ENCODE measurements around the gene COPS4. TPM values are rescaled to one million over a fixed set of nuclear protein-coding genes. Genes with fewer than 3 reads are reported as not detected.

COPS4 gene
- total and polyA plus RNA-seq, 2 of the 8 experiments (the other 6 are each of a cell fraction or from before 2014, with no cell fraction given), result 14.9 to 28.3 TPM

DNA sequence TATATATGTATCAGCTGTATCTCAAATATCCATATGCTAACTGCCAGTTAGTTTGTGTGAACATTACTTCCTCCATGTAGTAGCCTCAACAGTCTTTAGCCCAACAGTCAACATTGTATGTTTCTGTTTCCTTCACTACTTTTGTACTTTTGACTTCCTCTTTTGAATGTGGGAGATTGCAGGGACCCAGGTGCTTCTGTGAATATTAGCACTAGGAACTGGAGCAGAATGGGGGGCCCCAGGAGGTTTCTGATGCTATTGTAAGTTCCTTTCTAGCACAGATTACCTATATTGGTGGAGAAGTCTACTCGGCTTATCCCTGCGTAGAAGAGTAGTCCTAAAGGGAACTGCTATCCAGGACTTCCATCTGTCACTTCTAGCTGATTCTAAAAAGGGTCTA is 77.2 kb downstream of the COPS4 start:
- Histone ChIP-seq H3K36me3 (ENCODE audit: control insufficient read depth in 2 of 4, insufficient read depth in 4 of 4, low read length in 3 of 4) (no peaks in the 10 kb centered on the region), H4K8ac (ENCODE audit: extremely low read depth, insufficient read depth, low read length) (no peak overlapping the region), H4K91ac (replicated peaks; ENCODE audit: insufficient read length, low read length) (no peak overlapping the region), H4K20me1 (replicated peaks in 1 of 2; ENCODE audit: control insufficient read depth in 1 of 2, insufficient read depth in 2 of 2, low read length in 2 of 2) (no peaks in the 10 kb centered on the region), H3K27me3 (replicated peaks in 1 of 4; ENCODE audit: control insufficient read depth in 3 of 4, extremely low read depth in 1 of 4, insufficient read depth in 3 of 4, low read length in 3 of 4) (peaks cover 0 to 10% (median 2%) of the 10 kb centered on the region in 4 experiments; a peak in 4 of 7 replicates), H3K4ac (replicated peaks; ENCODE audit: insufficient read length, low read depth, low read length) (no peak overlapping the region), H3K79me2 (ENCODE audit: control insufficient read depth in 1 of 2, insufficient read depth in 2 of 2, low read length in 2 of 2) (no peaks in the 10 kb centered on the region), H3K14ac (ENCODE audit: insufficient read length) (no peak overlapping the region), H3K79me1 (ENCODE audit: low read depth, low read length) (no peaks in the 10 kb centered on the region), H3K4me2 (ENCODE audit: insufficient read depth in 1 of 2, low read depth in 2 of 2, low read length in 2 of 2) (no peak overlapping the region), H3K18ac (ENCODE audit: extremely low read depth, low read length) (no peak overlapping the region), H4K5ac (ENCODE audit: insufficient read length, low read depth, low read length) (no peak overlapping the region), H2BK15ac (ENCODE audit: low read length) (no peak overlapping the region), H2BK5ac (ENCODE audit: low read depth, low read length) (no peak overlapping the region), H3K27ac (ENCODE audit: low read depth, low read length) (no peak overlapping the region), H2AFZ (ENCODE audit: low read length) (no peak overlapping the region), H2BK12ac (ENCODE audit: low read depth, low read length) (no peak overlapping the region), H2BK20ac (ENCODE audit: low read length) (no peak overlapping the region), H3K9me3 (ENCODE audit: insufficient read depth in 2 of 2, low read depth in 1 of 2, low read length in 1 of 2) (no peaks in the 10 kb centered on the region), H3K23ac (ENCODE audit: insufficient read length) (no peak overlapping the region), H2BK120ac (replicated peaks; ENCODE audit: low read depth, low read length) (no peak overlapping the region), H3K23me2 (ENCODE audit: low read depth, low read length) (peaks cover 4% of the 10 kb centered on the region; the same call in 1 of the 2 replicates), H3K56ac (replicated peaks; ENCODE audit: insufficient read length, low read depth, low read length) (no peak overlapping the region), H3K4me3 (ENCODE audit: extremely low read depth in 1 of 4, insufficient read depth in 2 of 4, low read depth in 3 of 4, low read length in 4 of 4) (no peak overlapping the region), H2AK5ac (ENCODE audit: low read depth, low read length) (no peak overlapping the region), H3K9ac (replicated peaks in 1 of 4; ENCODE audit: extremely low read depth in 1 of 4, low read depth in 3 of 4, low read length in 3 of 4) (no peak overlapping the region), H3K4me1 (replicated peaks in 1 of 4; ENCODE audit: control insufficient read depth in 3 of 4, insufficient read depth in 4 of 4, low read length in 3 of 4) (peaks cover 0 to 13% (median 1%) of the 10 kb centered on the region in 4 experiments; a peak in 4 of 7 replicates)
- ChIA-PET CTCF (ENCODE audit: partially characterized antibody) (interaction anchor here (0.8 to 2.3 kb wide), 5 partner anchors 15 to 529 kb away, joined by 3 to 9 read pairs (median 3); no protein-coding TSS in a partner anchor), POLR2A (ENCODE audit: partially characterized antibody) (no interaction called here)
- no peak for TF ChIP-seq POLR2A (IDR thresholded peaks at IDR 0.05; ENCODE audit: control extremely low read depth in 1 of 2, low read depth in 2 of 2, low read length in 2 of 2)
- TF ChIP-seq KDM5A (IDR thresholded peaks at IDR 0.05; ENCODE audit: low read length), result no peak
- 92% methylated on average over 2 of the region's 2 CpGs; no CpG with 5 or more reads in 1 of the 2 experiments for WGBS, 2 experiments (ENCODE audit: extremely low coverage in 1 of 2, insufficient coverage in 1 of 2, insufficient read length in 1 of 2, insufficient replicate concordance in 2 of 2, low coverage in 1 of 2, low lambda C conversion rate in 2 of 2, missing lambda C conversion rate in 1 of 2)
- FAIRE-seq, result no peak
- no peak for DNase-seq (ENCODE audit: low read depth in 1 of 2, low spot score in 2 of 2)
